Activated naive CD8-positive, alpha-beta T cell treated with anti-CD3 and anti-CD28 coated beads, Interleukin-2, amount 50 U/mL, for 24 hours (primary cell): ENCODE data around the gene KRTAP5-8.
"Not testable (repeated sequence)": the region's sequence is repeated elsewhere in the genome, so short reads cannot be mapped to it uniquely, and the experiment has no call there.

ENCODE experiments used
- ATAC-seq: fragments of 150-1000 bp; cut with Tn5 transposase; one replicate; pipeline ENCODE4 v1.10.0; 2021
- DNase-seq: peaks from one replicate; pipeline ENCODE4 v3.0.0; 2021
- H3K27ac Mint-ChIP-seq: one replicate; pipeline ENCODE4 v1.8.0; 2021; ENCODE audit warnings: mild to moderate bottlenecking, mixed read lengths
- H3K27me3 Mint-ChIP-seq: one replicate; pipeline ENCODE4 v1.8.0; 2021; ENCODE audit warnings: mixed read lengths
- H3K36me3 Mint-ChIP-seq: one replicate; pipeline ENCODE4 v1.8.0; 2021; ENCODE audit warnings: low read depth, mixed read lengths
- H3K4me1 Mint-ChIP-seq: one replicate; pipeline ENCODE4 v1.8.0; 2021; ENCODE audit warnings: mixed read lengths
- H3K4me3 Mint-ChIP-seq: one replicate; pipeline ENCODE4 v1.8.0; 2021; ENCODE audit warnings: mild to moderate bottlenecking, moderate library complexity, mixed read lengths
- H3K9me3 Mint-ChIP-seq: one replicate; pipeline ENCODE4 v1.8.0; 2021; ENCODE audit warnings: mixed read lengths

Gene KRTAP5-8, protein sequence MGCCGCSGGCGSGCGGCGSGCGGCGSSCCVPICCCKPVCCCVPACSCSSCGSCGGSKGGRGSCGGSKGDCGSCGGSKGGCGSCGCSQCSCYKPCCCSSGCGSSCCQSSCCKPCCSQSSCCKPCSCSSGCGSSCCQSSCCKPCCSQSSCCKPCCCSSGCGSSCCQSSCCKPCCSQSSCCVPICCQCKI

GRCh38 chr11:71537977-71538665 lies at the start of gene KRTAP5-8:
Gene KRTAP5-8, plus strand, starts transcription at chr11:71538025. Its CDS starts 31 bp downstream, at chr11:71538056.
- not testable (repeated sequence) for ATAC-seq, H3K27ac Mint-ChIP-seq, H3K27me3 Mint-ChIP-seq, H3K4me3 Mint-ChIP-seq, H3K36me3 Mint-ChIP-seq, DNase-seq
- Mint-ChIP-seq H3K9me3 (peaks cover 15% of the 10 kb centered on the region), H3K4me1 (peaks cover 10% of the 10 kb centered on the region)

DNA sequence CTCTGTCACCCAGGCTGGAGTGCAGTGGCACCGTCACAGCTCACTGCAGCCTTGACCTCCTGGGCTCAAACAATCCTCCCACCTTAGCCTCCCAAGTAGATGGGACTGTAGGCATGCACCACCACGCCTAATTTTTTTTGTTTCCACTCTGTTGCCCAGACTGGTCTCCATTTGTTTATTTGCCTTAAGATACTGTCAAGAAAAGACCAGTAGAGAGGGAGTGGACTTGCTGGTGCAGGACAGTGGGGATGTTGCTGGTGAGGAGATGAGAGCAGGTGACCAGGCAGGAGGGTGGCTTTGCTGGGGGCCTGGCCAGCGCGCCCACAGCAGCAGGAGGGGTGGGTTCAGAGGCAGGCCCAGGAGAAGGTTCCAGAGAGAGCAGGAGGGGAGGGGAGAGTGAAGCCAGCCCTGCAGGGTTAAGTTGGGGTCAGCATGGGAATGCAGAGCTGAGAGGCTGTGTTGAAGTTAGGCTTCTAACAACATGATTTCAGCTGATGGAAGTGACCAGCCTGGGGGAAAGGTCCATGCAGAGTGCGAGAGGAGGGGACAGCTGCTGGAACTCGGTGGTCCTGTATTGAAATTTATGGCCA lies 49.0 kb upstream of the KRTAP5-8 start:
- Mint-ChIP-seq H3K27ac (peak overlapping the region; percentile 84), H3K27me3 (no peaks in the 10 kb centered on the region), H3K9me3 (no peaks in the 10 kb centered on the region), H3K36me3 (peaks cover 58% of the 10 kb centered on the region), H3K4me1 (peaks cover 22% of the 10 kb centered on the region), H3K4me3 (no peak overlapping the region)
- DNase-seq (no peak), ATAC-seq (no peak)

DNA sequence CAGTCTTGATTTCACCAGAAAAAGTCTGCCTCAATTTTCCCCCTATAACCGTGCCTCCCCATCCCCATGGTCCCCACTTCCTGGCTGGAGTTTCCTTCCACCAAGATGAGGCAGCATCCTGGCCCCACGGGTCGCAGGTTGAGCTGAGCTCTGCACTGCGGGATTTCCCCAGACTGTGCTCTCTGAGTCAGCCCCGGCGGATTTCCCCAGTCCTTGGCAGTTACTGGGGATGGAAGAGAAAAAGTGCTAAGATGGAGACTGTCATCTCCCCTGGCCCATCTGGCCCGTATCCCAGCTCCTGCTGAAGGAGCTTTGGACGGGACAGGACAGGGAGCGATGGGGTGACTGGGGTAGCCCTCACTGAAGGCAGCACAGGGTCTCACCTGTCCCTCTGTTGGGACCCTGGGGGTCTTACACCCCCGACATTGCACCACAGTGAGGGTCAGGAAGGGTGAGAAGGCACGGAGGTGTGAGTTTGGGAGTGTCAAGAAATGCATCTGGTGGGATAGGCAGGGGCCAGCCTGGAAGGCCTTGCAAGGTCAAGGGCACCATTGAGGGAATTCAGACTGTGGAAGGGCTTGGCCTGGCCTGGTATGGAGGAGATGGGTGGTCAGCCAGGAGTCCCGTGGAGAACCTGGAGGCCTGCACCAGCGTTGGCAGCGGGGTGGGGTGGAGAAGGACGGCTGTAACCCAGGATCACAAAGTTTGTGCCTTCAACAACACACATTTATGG lies 48.3 kb upstream of the KRTAP5-8 start:
- Mint-ChIP-seq H3K27me3 (no peaks in the 10 kb centered on the region), H3K4me1 (peaks cover 22% of the 10 kb centered on the region), H3K9me3 (no peaks in the 10 kb centered on the region), H3K36me3 (peaks cover 59% of the 10 kb centered on the region), H3K4me3 (no peak overlapping the region), H3K27ac (peak overlapping the region; percentile 84)
- peak; percentile 71 for DNase-seq
- ATAC-seq = peak; percentile 94

GRCh38 chr11:71490044-71490730 lies 47.6 kb upstream of the KRTAP5-8 start:
- no peaks in the 10 kb centered on the region for H3K27me3 Mint-ChIP-seq
- ATAC-seq (no peak), DNase-seq (no peak)
- peaks cover 22% of the 10 kb centered on the region for H3K4me1 Mint-ChIP-seq
- H3K36me3 Mint-ChIP-seq = peaks cover 63% of the 10 kb centered on the region
- H3K9me3 Mint-ChIP-seq = no peaks in the 10 kb centered on the region
- H3K27ac Mint-ChIP-seq = no peak overlapping the region
- H3K4me3 Mint-ChIP-seq = no peak overlapping the region

- Mint-ChIP-seq H3K27me3 (no peaks in the 10 kb centered on the region), H3K4me3 (no peak overlapping the region), H3K9me3 (no peaks in the 10 kb centered on the region), H3K27ac (no peak overlapping the region), H3K36me3 (peaks cover 62% of the 10 kb centered on the region), H3K4me1 (peaks cover 22% of the 10 kb centered on the region)
- ATAC-seq (no peak), DNase-seq (no peak)
These were observed 47.0 kb upstream of the KRTAP5-8 start for GRCh38 chr11:71490731-71491390.

GRCh38 chr11:71491531-71491930 lies 46.3 kb upstream of the KRTAP5-8 start:
- H3K27ac Mint-ChIP-seq = no peak overlapping the region
- peaks cover 57% of the 10 kb centered on the region for H3K36me3 Mint-ChIP-seq
- H3K9me3 Mint-ChIP-seq = no peaks in the 10 kb centered on the region
- H3K4me3 Mint-ChIP-seq = no peak overlapping the region
- ATAC-seq = no peak
- no peak for DNase-seq
- no peaks in the 10 kb centered on the region for H3K27me3 Mint-ChIP-seq
- H3K4me1 Mint-ChIP-seq = peaks cover 22% of the 10 kb centered on the region

DNA sequence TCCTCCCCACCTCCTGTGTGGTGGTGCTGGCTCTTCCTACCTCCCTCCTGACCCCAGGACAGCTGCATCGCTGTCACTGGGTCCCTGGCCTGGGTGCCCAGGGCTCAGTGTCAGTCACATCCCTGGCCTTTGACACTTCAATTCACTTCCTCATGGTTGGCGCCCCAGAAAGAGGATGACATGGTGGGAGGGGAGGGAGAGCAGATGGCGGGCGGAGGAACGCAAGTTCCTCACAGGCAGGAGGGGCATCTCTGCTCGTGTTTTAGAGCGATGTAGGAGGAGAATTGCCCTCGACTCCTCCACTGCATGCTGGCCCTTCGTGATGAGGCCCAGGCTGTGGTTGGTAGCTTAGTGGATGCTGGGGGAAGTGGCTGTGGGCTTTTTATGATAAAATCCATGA lies 45.9 kb upstream of the KRTAP5-8 start:
- H3K4me1 Mint-ChIP-seq = peaks cover 22% of the 10 kb centered on the region
- peaks cover 60% of the 10 kb centered on the region for H3K36me3 Mint-ChIP-seq
- no peaks in the 10 kb centered on the region for H3K9me3 Mint-ChIP-seq
- no peak for DNase-seq
- no peak overlapping the region for H3K27ac Mint-ChIP-seq
- H3K27me3 Mint-ChIP-seq = no peaks in the 10 kb centered on the region
- no peak overlapping the region for H3K4me3 Mint-ChIP-seq
- ATAC-seq = no peak

DNA sequence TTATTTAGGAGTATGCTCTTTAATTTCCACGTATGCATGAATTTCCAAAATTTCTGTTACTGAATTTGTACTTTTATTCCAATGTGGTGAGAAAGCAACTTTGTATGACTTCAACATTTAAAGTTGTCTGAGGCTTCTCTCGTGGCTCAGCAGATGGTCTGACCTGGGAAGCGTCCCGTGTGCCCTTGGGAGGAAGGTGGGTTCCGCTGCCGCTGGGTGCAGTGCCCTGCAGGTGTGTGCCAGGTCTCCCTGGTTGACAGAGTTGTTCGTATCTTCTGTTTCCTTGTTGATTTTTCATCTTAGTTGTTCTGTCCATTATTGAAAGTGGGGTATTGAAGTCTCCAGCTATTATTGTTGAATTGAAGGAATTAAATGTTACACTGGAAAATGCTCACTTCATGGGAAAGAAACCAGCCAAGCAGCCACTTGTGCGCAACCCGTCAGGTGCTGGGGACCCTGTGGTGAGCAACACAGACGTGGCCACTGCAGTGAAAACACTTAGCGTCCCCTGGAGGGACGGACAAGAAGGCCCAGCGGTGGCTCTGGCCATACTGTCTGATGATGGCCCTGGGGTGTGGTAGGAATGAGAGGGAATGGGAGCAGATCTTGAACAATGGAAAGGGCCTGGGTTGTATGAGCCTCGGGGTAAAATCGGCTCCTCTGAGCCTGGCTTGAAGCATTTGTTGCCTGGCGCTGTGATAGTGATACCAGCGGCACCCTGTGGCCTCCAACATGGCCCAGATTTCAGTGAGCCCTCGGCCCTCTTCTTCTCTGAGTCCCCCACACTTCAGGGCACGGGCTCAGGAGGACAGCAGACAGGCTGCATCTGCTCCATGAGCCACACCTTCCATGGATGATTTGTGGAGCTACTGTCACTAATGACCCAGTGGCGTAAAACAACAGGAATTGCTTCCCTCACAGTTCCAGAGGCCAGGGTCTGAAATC lies 42.3 kb upstream of the KRTAP5-8 start:
- Mint-ChIP-seq H3K4me1 (peaks cover 2% of the 10 kb centered on the region), H3K9me3 (no peaks in the 10 kb centered on the region), H3K27ac (no peak overlapping the region), H3K36me3 (peaks cover 69% of the 10 kb centered on the region), H3K27me3 (no peaks in the 10 kb centered on the region), H3K4me3 (no peak overlapping the region)
- DNase-seq (no peak), ATAC-seq (no peak)

DNA sequence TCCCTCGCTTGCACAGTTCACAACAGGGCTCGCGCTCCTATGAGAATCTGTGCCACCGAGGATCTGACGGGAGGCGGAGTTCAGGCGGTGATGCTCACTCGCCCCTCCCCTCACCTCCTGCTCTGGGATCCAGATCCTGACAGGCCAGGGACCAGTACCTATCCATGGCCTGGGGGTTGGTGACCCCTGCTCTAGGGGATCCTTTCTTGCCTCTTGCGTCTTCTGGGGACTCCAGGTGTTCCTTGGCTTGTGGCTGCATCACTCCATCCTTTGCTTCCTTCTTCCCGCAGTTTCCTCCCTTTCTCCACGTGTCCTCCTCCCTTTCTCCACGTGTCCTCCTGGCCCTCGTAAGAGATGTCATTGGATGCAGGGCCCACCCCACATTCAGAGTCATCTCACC lies 41.4 kb upstream of the KRTAP5-8 start:
- H3K4me3 Mint-ChIP-seq = no peak overlapping the region
- no peak overlapping the region for H3K27ac Mint-ChIP-seq
- no peaks in the 10 kb centered on the region for H3K27me3 Mint-ChIP-seq
- H3K4me1 Mint-ChIP-seq = peaks cover 2% of the 10 kb centered on the region
- no peak for DNase-seq
- no peak for ATAC-seq
- peaks cover 69% of the 10 kb centered on the region for H3K36me3 Mint-ChIP-seq
- H3K9me3 Mint-ChIP-seq = no peaks in the 10 kb centered on the region

DNA sequence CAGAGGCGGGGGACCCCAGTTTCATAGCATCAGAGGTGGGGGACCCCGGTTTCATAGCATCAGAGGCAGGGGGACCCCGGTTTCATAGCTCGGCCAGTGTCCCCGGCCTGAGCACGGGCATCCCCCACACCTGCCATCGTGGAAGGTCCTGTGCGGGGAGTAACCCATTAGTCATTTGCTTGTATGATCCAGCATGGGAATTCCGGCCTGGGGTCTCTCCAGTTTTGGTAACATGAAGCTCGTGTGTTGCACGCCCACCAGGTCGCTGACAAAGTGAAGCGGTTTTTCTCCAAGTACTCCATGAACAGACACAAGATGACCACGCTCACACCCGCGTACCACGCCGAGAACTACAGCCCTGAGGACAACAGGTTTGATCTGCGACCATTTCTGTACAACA lies 39.7 kb upstream of the KRTAP5-8 start:
- no peak overlapping the region for H3K27ac Mint-ChIP-seq
- DNase-seq (no peak), ATAC-seq (no peak)
- no peaks in the 10 kb centered on the region for H3K27me3 Mint-ChIP-seq
- peaks cover 2% of the 10 kb centered on the region for H3K4me1 Mint-ChIP-seq
- H3K36me3 Mint-ChIP-seq = peaks cover 62% of the 10 kb centered on the region
- no peaks in the 10 kb centered on the region for H3K9me3 Mint-ChIP-seq
- no peak overlapping the region for H3K4me3 Mint-ChIP-seq

- no peak for ATAC-seq
- H3K9me3 Mint-ChIP-seq = no peaks in the 10 kb centered on the region
- no peak for DNase-seq
- no peaks in the 10 kb centered on the region for H3K27me3 Mint-ChIP-seq
- no peak overlapping the region for H3K27ac Mint-ChIP-seq
- peaks cover 2% of the 10 kb centered on the region for H3K4me1 Mint-ChIP-seq
- H3K36me3 Mint-ChIP-seq = peaks cover 66% of the 10 kb centered on the region
- H3K4me3 Mint-ChIP-seq = no peak overlapping the region
These were observed 38.7 kb upstream of the KRTAP5-8 start for GRCh38 chr11:71499125-71499524.

- Mint-ChIP-seq H3K4me3 (no peak overlapping the region), H3K9me3 (no peaks in the 10 kb centered on the region), H3K4me1 (peaks cover 2% of the 10 kb centered on the region), H3K27ac (no peak overlapping the region), H3K36me3 (peaks cover 63% of the 10 kb centered on the region), H3K27me3 (no peaks in the 10 kb centered on the region)
- DNase-seq (no peak), ATAC-seq (no peak)
These were observed 38.3 kb upstream of the KRTAP5-8 start for GRCh38 chr11:71499546-71499945.

- H3K27ac Mint-ChIP-seq = no peak overlapping the region
- no peaks in the 10 kb centered on the region for H3K27me3 Mint-ChIP-seq
- H3K4me1 Mint-ChIP-seq = peaks cover 2% of the 10 kb centered on the region
- H3K4me3 Mint-ChIP-seq = no peak overlapping the region
- DNase-seq = no peak
- H3K9me3 Mint-ChIP-seq = no peaks in the 10 kb centered on the region
- no peak for ATAC-seq
- H3K36me3 Mint-ChIP-seq = peaks cover 62% of the 10 kb centered on the region
These were observed 37.2 kb upstream of the KRTAP5-8 start for GRCh38 chr11:71500601-71501021.
